Mucosa of rectum (tissue), 2 donors: Measurements from ENCODE around the gene POLDIP2.

Experiments
- H3K27ac ChIP-seq, 2 donors: one replicate each; pipeline ENCODE4 v1.7.0; 2013; ENCODE audit warnings: inconsistent platforms in 2 of 2, low read depth in 2 of 2, low read length in 2 of 2
- H3K27me3 ChIP-seq, 2 donors: one replicate each; pipeline ENCODE4 v1.7.0; 2013; ENCODE audit warnings: low read length in 2 of 2; ENCODE audit not compliant: control insufficient read depth in 2 of 2, insufficient read depth in 2 of 2
- H3K36me3 ChIP-seq, 2 donors: one replicate each; pipeline ENCODE4 v1.7.0; 2013; ENCODE audit warnings: low read length in 2 of 2; ENCODE audit not compliant: control insufficient read depth in 2 of 2, insufficient read depth in 2 of 2
- H3K4me1 ChIP-seq, 2 donors: one replicate each; pipeline ENCODE4 v1.7.0; 2013; ENCODE audit warnings: low read length in 2 of 2, mild to moderate bottlenecking in 1 of 2; ENCODE audit not compliant: control insufficient read depth in 2 of 2, insufficient read depth in 2 of 2
- H3K4me3 ChIP-seq, 2 donors: one replicate each; pipeline ENCODE4 v1.7.0; 2013; ENCODE audit warnings: low read length in 2 of 2
- H3K9ac ChIP-seq, 2 donors: one replicate each; pipeline ENCODE4 v1.7.0; 2013; ENCODE audit warnings: low read length in 2 of 2, low read depth in 1 of 2, mild to moderate bottlenecking in 1 of 2
- H3K9me3 ChIP-seq, 2 donors: one replicate each; pipeline ENCODE4 v1.7.0; 2013; ENCODE audit warnings: low read length in 2 of 2; ENCODE audit not compliant: control insufficient read depth in 2 of 2
- donor health status: healthy.
- donor health status: Normal muscosa, but diverticular disease.

The POLDIP2 gene

DNA sequence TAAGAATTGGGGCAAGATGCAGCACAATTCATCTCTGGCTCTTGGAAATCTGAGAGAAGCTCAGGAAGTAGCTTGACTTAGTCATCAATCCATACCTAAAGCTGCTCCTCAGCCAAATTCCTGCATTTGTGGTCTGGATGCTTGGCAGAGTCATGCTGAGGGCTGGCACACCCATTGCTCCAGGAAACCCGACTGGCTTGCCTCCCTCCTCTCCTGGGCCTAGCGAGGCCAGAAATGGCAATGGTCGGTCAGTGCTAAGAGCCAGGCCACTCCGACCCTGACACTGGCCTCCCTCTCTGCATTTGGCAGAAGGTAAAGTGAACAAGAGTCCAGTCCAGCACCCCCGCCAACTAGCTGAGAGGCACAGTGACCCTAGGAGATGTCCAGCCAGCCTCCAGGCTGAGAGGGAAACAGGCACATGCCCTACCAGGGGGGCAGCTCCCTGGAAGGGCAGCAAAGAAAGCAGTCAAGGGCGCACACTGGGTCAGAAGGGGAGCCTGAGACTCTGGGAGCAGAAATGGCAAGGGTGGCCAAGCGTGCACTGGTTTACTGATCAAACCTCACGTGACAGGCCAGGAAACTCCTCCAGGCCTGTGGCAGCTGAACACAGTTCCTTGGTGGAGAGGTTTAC, 10.0 kb downstream of the POLDIP2 start:
- no peaks in the 10 kb centered on the region for H3K27me3 ChIP-seq
- no peak overlapping the region for H3K4me3 ChIP-seq
- H3K9ac ChIP-seq = no peak overlapping the region
- H3K9me3 ChIP-seq = no peaks in the 10 kb centered on the region
- no peak overlapping the region for H3K27ac ChIP-seq
- no peaks in the 10 kb centered on the region for H3K4me1 ChIP-seq
- H3K36me3 ChIP-seq = peaks cover 74 to 89% of the 10 kb centered on the region in 2 donors

DNA sequence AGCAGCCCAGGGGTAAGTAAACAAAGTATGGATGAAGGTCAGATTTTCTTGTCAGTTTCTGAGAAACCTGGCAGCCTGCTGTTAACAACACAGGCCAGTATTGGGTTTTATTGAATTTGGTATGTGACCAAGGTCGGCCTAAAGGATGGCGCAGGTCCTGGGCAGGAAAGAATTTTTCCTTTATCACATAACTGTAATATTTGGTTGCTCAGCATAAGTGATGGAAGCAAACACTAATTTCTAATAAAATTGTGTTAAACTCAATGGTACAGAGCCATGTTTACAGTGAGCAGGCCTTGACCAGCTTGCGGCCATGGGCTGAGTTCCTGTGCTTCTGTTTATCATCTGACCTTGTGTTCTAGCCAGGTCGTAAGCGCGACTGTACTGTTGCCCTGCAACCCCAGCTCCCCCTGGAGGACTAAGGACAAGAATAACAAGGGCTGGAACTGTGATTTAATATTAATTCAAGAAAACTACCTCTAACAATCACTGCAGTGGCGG, 10.5 kb downstream of the POLDIP2 start:
- Histone ChIP-seq H3K9ac (no peak overlapping the region), H3K4me3 (no peak overlapping the region), H3K36me3 (peaks cover 78 to 90% of the 10 kb centered on the region in 2 donors), H3K27ac (no peak overlapping the region), H3K27me3 (no peaks in the 10 kb centered on the region), H3K9me3 (no peaks in the 10 kb centered on the region), H3K4me1 (no peaks in the 10 kb centered on the region)

GRCh38 chr17:28346199-28346580, 11.1 kb downstream of the POLDIP2 start:
- Histone ChIP-seq H3K4me1 (no peaks in the 10 kb centered on the region), H3K36me3 (peaks cover 78 to 90% of the 10 kb centered on the region in 2 donors), H3K27me3 (no peaks in the 10 kb centered on the region), H3K9ac (no peak overlapping the region), H3K9me3 (no peaks in the 10 kb centered on the region), H3K4me3 (no peak overlapping the region), H3K27ac (no peak overlapping the region)

DNA sequence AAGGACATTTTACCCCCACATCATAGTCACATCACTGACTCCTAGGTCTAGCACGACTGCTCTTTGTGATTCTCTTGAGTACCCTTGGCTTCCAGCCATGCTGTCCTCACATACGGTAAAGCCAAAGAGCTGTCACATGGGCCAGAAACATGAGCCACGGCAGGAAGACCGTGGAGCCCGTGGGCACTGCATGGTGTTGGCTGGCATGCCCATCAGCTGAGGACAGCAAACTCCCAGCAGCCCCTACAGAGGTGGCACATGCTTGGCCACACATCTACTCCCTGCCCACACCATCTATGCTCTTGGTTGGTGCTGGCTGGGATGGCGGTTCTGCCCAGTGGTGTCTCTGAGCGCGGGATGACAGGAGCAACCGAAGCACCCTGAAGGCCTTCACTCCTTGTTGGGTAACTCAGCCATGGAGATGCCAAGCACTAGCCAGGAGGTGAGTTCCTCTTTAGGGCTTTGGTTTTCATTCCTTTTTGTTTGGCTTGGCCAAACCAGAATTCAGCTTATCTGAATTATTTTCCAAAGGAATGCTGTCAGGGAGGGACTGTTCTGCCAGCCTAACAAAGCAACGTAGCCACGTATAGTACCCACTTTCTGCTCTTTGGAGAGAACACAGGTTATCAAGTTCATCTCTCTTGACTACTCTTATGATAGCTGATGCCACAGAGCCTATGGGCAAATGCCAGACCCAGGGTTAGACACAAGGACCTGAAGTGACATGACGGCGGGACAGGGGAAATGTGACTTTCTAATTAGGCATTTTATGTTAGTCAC, 11.7 kb downstream of the POLDIP2 start:
- Histone ChIP-seq H3K4me3 (no peak overlapping the region), H3K36me3 (peaks cover 76 to 89% of the 10 kb centered on the region in 2 donors), H3K4me1 (no peaks in the 10 kb centered on the region), H3K27me3 (no peaks in the 10 kb centered on the region), H3K9ac (no peak overlapping the region), H3K9me3 (no peaks in the 10 kb centered on the region), H3K27ac (no peak overlapping the region)

- no peaks in the 10 kb centered on the region for H3K9me3 ChIP-seq
- H3K4me3 ChIP-seq = no peak overlapping the region
- no peak overlapping the region for H3K27ac ChIP-seq
- no peaks in the 10 kb centered on the region for H3K4me1 ChIP-seq
- H3K9ac ChIP-seq = no peak overlapping the region
- H3K27me3 ChIP-seq = no peaks in the 10 kb centered on the region
- H3K36me3 ChIP-seq = peaks cover 73 to 92% of the 10 kb centered on the region in 2 donors
These were observed 12.9 kb downstream of the POLDIP2 start for GRCh38 chr17:28344435-28344901.

GRCh38 chr17:28344011-28344410, 13.3 kb downstream of the POLDIP2 start:
- no peak overlapping the region for H3K4me3 ChIP-seq
- H3K9ac ChIP-seq = no peak overlapping the region
- no peaks in the 10 kb centered on the region for H3K9me3 ChIP-seq
- no peaks in the 10 kb centered on the region for H3K4me1 ChIP-seq
- peaks cover 71 to 89% of the 10 kb centered on the region in 2 donors for H3K36me3 ChIP-seq
- no peak overlapping the region for H3K27ac ChIP-seq
- no peaks in the 10 kb centered on the region for H3K27me3 ChIP-seq

GRCh38 chr17:28343491-28343932, 13.8 kb downstream of the POLDIP2 start:
- peaks cover 69 to 84% of the 10 kb centered on the region in 2 donors for H3K36me3 ChIP-seq
- no peak overlapping the region for H3K9ac ChIP-seq
- no peaks in the 10 kb centered on the region for H3K9me3 ChIP-seq
- H3K27ac ChIP-seq = no peak overlapping the region
- H3K4me3 ChIP-seq = no peak overlapping the region
- H3K27me3 ChIP-seq = no peaks in the 10 kb centered on the region
- H3K4me1 ChIP-seq = no peaks in the 10 kb centered on the region

DNA sequence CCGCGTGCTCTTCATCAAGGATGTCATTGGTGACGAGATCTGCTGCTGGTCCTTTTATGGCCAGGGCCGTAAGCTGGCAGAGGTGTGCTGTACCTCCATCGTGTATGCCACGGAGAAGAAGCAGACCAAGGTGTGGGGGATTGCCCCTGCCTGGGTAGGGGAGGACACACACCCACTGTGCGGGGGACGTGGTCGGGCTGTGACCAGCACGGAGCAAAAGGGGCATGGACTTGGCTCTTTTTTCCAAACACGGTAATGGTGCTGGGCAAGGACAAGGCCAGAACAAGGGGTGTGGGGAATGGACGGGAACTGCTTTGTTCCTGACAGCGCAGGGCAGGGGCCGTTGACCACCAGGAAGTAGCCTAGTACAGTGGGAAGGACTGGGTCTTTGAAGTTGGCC, 15.0 kb downstream of the POLDIP2 start:
- no peak overlapping the region for H3K27ac ChIP-seq
- no peak overlapping the region for H3K4me3 ChIP-seq
- no peak overlapping the region for H3K9ac ChIP-seq
- no peaks in the 10 kb centered on the region for H3K9me3 ChIP-seq
- H3K27me3 ChIP-seq = no peaks in the 10 kb centered on the region
- no peaks in the 10 kb centered on the region for H3K4me1 ChIP-seq
- H3K36me3 ChIP-seq = peaks cover 61 to 72% of the 10 kb centered on the region in 2 donors

- no peaks in the 10 kb centered on the region for H3K27me3 ChIP-seq
- no peak overlapping the region for H3K9ac ChIP-seq
- H3K4me1 ChIP-seq = peaks cover 5 to 7% of the 10 kb centered on the region in 2 donors
- no peak overlapping the region for H3K27ac ChIP-seq
- peaks cover 54 to 65% of the 10 kb centered on the region in 2 donors for H3K36me3 ChIP-seq
- no peak overlapping the region for H3K4me3 ChIP-seq
- H3K9me3 ChIP-seq = no peaks in the 10 kb centered on the region
These were observed 15.8 kb downstream of the POLDIP2 start for GRCh38 chr17:28341516-28341915.

- H3K27ac ChIP-seq = no peak overlapping the region
- H3K9me3 ChIP-seq = no peaks in the 10 kb centered on the region
- no peak overlapping the region for H3K4me3 ChIP-seq
- H3K9ac ChIP-seq = no peak overlapping the region
- peaks cover 10 to 12% of the 10 kb centered on the region in 2 donors for H3K4me1 ChIP-seq
- no peaks in the 10 kb centered on the region for H3K27me3 ChIP-seq
- peaks cover 44 to 54% of the 10 kb centered on the region in 2 donors for H3K36me3 ChIP-seq
These were observed 17.0 kb downstream of the POLDIP2 start for GRCh38 chr17:28340374-28340773.
